Testis (tissue), 2 donors: ENCODE data around the gene PSMB7.

Source experiments
- CTCF ChIP-seq, 3 experiments: fragments of 450-650 bp in 2 of 3; fragments of 200-600 bp in 1 of 3; sonication (generic) in 1 of 3; IDR thresholded peaks; one replicate each; pipeline ENCODE4 v1.5.1; 2016 to 2019; ENCODE audit warnings: antibody characterized with exemption in 3 of 3, mild to moderate bottlenecking in 2 of 3, moderate library complexity in 1 of 3
- POLR2A ChIP-seq: fragments of 450-650 bp; IDR thresholded peaks from one replicate; pipeline ENCODE4 v1.6.1; 2017; ENCODE audit warnings: antibody characterized with exemption, mild to moderate bottlenecking, moderate library complexity

DNA sequence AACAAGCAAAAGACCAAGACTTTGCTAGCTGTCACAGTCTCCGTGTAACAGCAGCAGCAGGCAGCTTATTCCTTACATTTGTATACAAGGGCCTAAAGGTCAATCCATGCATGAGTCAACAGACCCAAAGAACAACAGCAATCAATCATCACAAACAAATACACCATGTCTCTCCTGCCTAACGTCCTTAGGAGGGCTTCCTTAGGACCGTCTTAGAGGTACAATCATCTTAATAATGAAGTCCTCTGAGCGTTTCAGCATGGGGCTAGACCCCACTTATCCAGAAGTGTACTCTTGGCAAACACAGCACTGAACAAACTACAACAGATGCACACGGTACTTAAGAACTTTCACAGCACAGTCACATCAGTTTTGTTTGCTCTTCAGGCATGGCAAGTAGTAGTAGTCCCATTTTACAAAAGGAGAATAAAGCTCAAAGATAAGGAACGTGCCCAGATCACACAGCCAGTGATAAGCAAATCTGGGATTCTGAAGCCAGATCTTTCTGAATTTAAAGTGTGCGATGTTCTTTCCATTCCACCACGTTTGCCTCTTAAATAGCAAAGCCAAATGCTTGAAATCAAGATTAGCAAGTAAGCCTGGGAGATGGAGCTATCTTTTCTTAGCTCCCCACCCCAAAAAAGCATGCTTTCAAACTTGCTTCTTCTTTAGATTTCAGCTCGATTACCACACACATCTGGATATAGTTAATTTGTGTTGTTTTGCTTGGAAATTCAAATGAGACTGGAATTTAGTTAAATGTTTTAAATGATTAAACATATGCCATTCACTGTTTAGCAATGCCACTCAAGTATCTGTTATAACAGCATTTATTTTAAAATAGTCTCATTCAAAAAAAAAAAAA is 24.2 kb downstream of the PSMB7 start:
- TF ChIP-seq CTCF (IDR thresholded peaks at IDR 0.05) (no peak), POLR2A (no peak)
